ENCODE data around the gene ATP6V0E2. TPM values are rescaled to one million over a fixed set of nuclear protein-coding genes. Genes with fewer than 3 reads are reported as not detected.

The ATP6V0E2 gene
- total and polyA plus RNA-seq, 4 donors, result 8.6 to 34.8 (median 24.5) TPM

GRCh38 chr7:149869867-149870266, 3.9 kb upstream of the ATP6V0E2 start:
- Histone ChIP-seq H3K36me3 (ENCODE audit: control insufficient read depth in 4 of 4, insufficient read depth in 4 of 4, low read length in 4 of 4) (peaks cover 0 to 1% (median 0%) of the 10 kb centered on the region in 4 donors), H3K27me3 (ENCODE audit: control insufficient read depth in 3 of 3, insufficient read depth in 3 of 3, low read length in 2 of 3) (no peaks in the 10 kb centered on the region), H3K27ac (ENCODE audit: low read depth in 1 of 2, low read length in 1 of 2) (no peak overlapping the region), H3K4me3 (no peak overlapping the region), H3K9ac (ENCODE audit: insufficient read depth in 1 of 2, low read length in 2 of 2) (no peak overlapping the region), H3K9me3 (ENCODE audit: control insufficient read depth in 4 of 4, insufficient read depth in 3 of 4, low read length in 3 of 4) (no peaks in the 10 kb centered on the region), H3K4me1 (ENCODE audit: control insufficient read depth in 5 of 5, insufficient read depth in 5 of 5, low read length in 5 of 5) (peaks cover 0 to 32% (median 14%) of the 10 kb centered on the region in 5 donors)
- 25 to 53% methylated on average over 6 of the region's 6 CpGs for WGBS, 2 donors
- TF ChIP-seq, protein P1, sequence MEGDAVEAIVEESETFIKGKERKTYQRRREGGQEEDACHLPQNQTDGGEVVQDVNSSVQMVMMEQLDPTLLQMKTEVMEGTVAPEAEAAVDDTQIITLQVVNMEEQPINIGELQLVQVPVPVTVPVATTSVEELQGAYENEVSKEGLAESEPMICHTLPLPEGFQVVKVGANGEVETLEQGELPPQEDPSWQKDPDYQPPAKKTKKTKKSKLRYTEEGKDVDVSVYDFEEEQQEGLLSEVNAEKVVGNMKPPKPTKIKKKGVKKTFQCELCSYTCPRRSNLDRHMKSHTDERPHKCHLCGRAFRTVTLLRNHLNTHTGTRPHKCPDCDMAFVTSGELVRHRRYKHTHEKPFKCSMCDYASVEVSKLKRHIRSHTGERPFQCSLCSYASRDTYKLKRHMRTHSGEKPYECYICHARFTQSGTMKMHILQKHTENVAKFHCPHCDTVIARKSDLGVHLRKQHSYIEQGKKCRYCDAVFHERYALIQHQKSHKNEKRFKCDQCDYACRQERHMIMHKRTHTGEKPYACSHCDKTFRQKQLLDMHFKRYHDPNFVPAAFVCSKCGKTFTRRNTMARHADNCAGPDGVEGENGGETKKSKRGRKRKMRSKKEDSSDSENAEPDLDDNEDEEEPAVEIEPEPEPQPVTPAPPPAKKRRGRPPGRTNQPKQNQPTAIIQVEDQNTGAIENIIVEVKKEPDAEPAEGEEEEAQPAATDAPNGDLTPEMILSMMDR (IDR thresholded peaks at IDR 0.05; ENCODE audit: control extremely low read depth, extremely low read depth), result no peak
- ATAC-seq (ENCODE audit: insufficient read depth, low FRiP score), result no peak
- peak in 1 of 3 donors; percentile 4 for DNase-seq

- WGBS, 2 donors, result 67 to 88% methylated on average over 3 of the region's 3 CpGs
- Histone ChIP-seq H3K9me3 (ENCODE audit: control insufficient read depth in 4 of 4, insufficient read depth in 3 of 4, low read length in 3 of 4) (no peaks in the 10 kb centered on the region), H3K4me1 (ENCODE audit: control insufficient read depth in 5 of 5, insufficient read depth in 5 of 5, low read length in 5 of 5) (peaks cover 0 to 32% (median 14%) of the 10 kb centered on the region in 5 donors), H3K9ac (ENCODE audit: insufficient read depth in 1 of 2, low read length in 2 of 2) (no peak overlapping the region), H3K27me3 (ENCODE audit: control insufficient read depth in 3 of 3, insufficient read depth in 3 of 3, low read length in 2 of 3) (no peaks in the 10 kb centered on the region), H3K4me3 (no peak overlapping the region), H3K36me3 (ENCODE audit: control insufficient read depth in 4 of 4, insufficient read depth in 4 of 4, low read length in 4 of 4) (peaks cover 0 to 1% (median 0%) of the 10 kb centered on the region in 4 donors), H3K27ac (ENCODE audit: low read depth in 1 of 2, low read length in 1 of 2) (no peak overlapping the region)
- ATAC-seq (ENCODE audit: insufficient read depth, low FRiP score), result no peak
- TF ChIP-seq, protein P1 (IDR thresholded peaks at IDR 0.05; ENCODE audit: control extremely low read depth, extremely low read depth), result no peak
- no peak for DNase-seq
Measured at GRCh38 chr7:149870274-149870673, 3.5 kb upstream of the ATP6V0E2 start.

DNA sequence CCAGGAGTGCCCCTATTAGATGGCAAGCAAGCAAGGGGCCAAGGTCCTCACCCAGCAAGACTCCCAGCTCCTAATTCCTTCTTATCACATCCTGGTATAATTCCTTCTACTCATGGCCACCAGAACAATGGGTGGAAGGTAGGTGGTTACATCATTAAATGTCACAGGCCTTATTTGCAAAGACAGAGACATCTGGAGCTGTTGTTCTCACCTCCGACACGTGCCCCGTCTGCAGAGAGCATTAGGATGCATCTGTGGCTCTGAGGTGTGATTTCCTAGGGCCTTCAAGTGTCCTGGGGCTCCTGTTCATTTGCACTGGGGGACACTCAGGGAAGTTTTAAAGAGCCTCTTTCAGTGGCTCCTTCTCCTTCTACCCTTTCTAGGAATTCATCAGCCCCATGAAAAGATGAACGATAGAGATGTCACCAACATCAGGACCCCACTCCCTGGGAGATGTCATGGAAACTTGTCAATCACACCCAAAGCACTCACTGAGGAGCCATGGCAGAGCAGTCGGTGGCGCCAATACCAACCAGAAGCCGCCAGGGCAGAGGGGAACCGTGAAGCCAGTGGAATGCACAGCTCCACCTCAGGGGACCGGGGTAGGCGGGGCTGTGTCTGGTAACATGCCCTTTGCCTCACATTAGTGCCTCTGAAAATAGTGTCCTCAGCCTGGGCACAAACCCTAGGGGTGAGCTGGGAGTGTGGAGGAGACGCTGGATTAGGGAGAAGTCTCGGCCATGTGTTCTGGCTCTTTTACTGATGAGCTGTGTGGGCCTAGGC, 2.9 kb upstream of the ATP6V0E2 start:
- ATAC-seq (ENCODE audit: insufficient read depth, low FRiP score), result no peak
- 91 to 93% methylated on average over 12 of the region's 12 CpGs for WGBS, 2 donors
- no peak overlapping the region for H3K9ac ChIP-seq (ENCODE audit: insufficient read depth in 1 of 2, low read length in 2 of 2)
- no peak overlapping the region for H3K27ac ChIP-seq (ENCODE audit: low read depth in 1 of 2, low read length in 1 of 2)
- peaks cover 0 to 31% (median 14%) of the 10 kb centered on the region in 5 donors for H3K4me1 ChIP-seq (ENCODE audit: control insufficient read depth in 5 of 5, insufficient read depth in 5 of 5, low read length in 5 of 5)
- TF ChIP-seq, protein P1 (IDR thresholded peaks at IDR 0.05; ENCODE audit: control extremely low read depth, extremely low read depth), result no peak
- no peaks in the 10 kb centered on the region for H3K9me3 ChIP-seq (ENCODE audit: control insufficient read depth in 4 of 4, insufficient read depth in 3 of 4, low read length in 3 of 4)
- no peak for DNase-seq
- peaks cover 0 to 1% (median 0%) of the 10 kb centered on the region in 4 donors for H3K36me3 ChIP-seq (ENCODE audit: control insufficient read depth in 4 of 4, insufficient read depth in 4 of 4, low read length in 4 of 4)
- no peaks in the 10 kb centered on the region for H3K27me3 ChIP-seq (ENCODE audit: control insufficient read depth in 3 of 3, insufficient read depth in 3 of 3, low read length in 2 of 3)
- H3K4me3 ChIP-seq, result no peak overlapping the region

All from lung (tissue), 12 donors.